GM12878 (cell line): ENCODE results near the gene MEIS2. TPM values are rescaled to one million over a fixed set of nuclear protein-coding genes. Genes with fewer than 3 reads are reported as not detected.

Source experiments
- ATAC-seq: fragments of 200-7000 bp; cut with Tn5 transposase; 3 replicates; pipeline ENCODE4 v1.9.1; 2020; ENCODE audit warnings: mild to moderate bottlenecking, moderate library complexity
- BruUV-seq: library from RNA; stranded (reverse); fragments of 400-500 nt; replicated peaks from 2 replicates; lab custom pipeline; 2021; lab: Mats Ljungman, UMichigan
- CTCF ChIA-PET: fragments of 300-600 bp; sonication (Branson Sonifier 250); formaldehyde crosslinking; extraction: SDS; loops from one replicate; lab custom pipeline; 2021; ENCODE audit warnings: inconsistent platforms; lab: Yijun Ruan, JAX
- POLR2A ChIA-PET: fragments of 350-600 bp; formaldehyde crosslinking; extraction: SDS; loops from one replicate; lab custom pipeline; 2021; ENCODE audit warnings: inconsistent platforms; lab: Charles Lee
- RAD21 ChIA-PET: fragments of 300-600 bp; sonication (Branson Sonifier 250); formaldehyde crosslinking; loops from one replicate; lab custom pipeline; 2023; ENCODE audit warnings: antibody characterized with exemption; ENCODE audit not compliant: unreplicated experiment; lab: Charles Lee
- SMC1A ChIA-PET: fragments of 300-600 bp; sonication (Branson Sonifier 250); formaldehyde crosslinking; loops from one replicate; lab custom pipeline; 2023; ENCODE audit not compliant: unreplicated experiment, uncharacterized antibody; lab: Charles Lee
- DNase-seq: peaks from one replicate; pipeline ENCODE4 v3.0.0-alpha.2; 2011; ENCODE audit warnings: low read depth, low spot score
- FAIRE-seq: peaks from 3 replicates; lab custom pipeline; 2011; peaks lifted over from hg19 to GRCh38; lab: Jason Lieb, UNC
- H2AFZ ChIP-seq: 2 replicates; pipeline ENCODE4 v1.6.0; 2011; ENCODE audit warnings: low read depth, low read length, control low read depth; ENCODE audit not compliant: control insufficient read depth
- H3K27ac ChIP-seq: 2 replicates; pipeline ENCODE4 v1.5.1; 2011; ENCODE audit warnings: control low read depth; ENCODE audit not compliant: control insufficient read depth, insufficient read depth
- H3K27me3 ChIP-seq, 2 experiments: replicated peaks in 1 of 2; 2 replicates each; pipeline versions ENCODE4 v1.6.0 to v1.6.1; 2011; ENCODE audit warnings: low read length in 1 of 2; ENCODE audit not compliant: control insufficient read depth in 2 of 2, insufficient read depth in 2 of 2
- H3K36me3 ChIP-seq, 2 experiments: 2 replicates each; pipeline ENCODE4 v1.5.1; 2011; ENCODE audit warnings: low read length in 1 of 2; ENCODE audit not compliant: control insufficient read depth in 2 of 2, insufficient read depth in 2 of 2
- H3K4me1 ChIP-seq: 2 replicates; pipeline ENCODE4 v1.6.1; 2011; ENCODE audit warnings: mild to moderate bottlenecking, low read length, moderate library complexity, mixed read lengths; ENCODE audit not compliant: control insufficient read depth, insufficient read depth
- H3K4me2 ChIP-seq: 2 replicates; pipeline ENCODE4 v1.6.0; 2011; ENCODE audit warnings: control low read depth; ENCODE audit not compliant: control insufficient read depth, insufficient read depth
- H3K4me3 ChIP-seq: fragments of 200-600 bp; sonication (generic); 2 replicates; pipeline ENCODE4 v1.5.1; 2016
- H3K79me2 ChIP-seq: 2 replicates; pipeline ENCODE4 v1.6.0; 2011; ENCODE audit warnings: low read length; ENCODE audit not compliant: control insufficient read depth, insufficient read depth
- H3K9ac ChIP-seq: 2 replicates; pipeline ENCODE4 v1.8.0; 2011; ENCODE audit warnings: low read length, control low read depth, mixed read lengths; ENCODE audit not compliant: control insufficient read depth, insufficient read depth
- H3K9me3 ChIP-seq: replicated peaks from 3 replicates; pipeline ENCODE4 v1.5.1; 2011; ENCODE audit warnings: mild to moderate bottlenecking, low read length; ENCODE audit not compliant: control insufficient read depth, insufficient read depth
- H4K20me1 ChIP-seq: 2 replicates; pipeline ENCODE4 v1.6.0; 2011; ENCODE audit not compliant: control insufficient read depth, insufficient read depth
- MEF2B ChIP-seq: fragments of 450-650 bp; IDR thresholded peaks from 2 replicates; pipeline ENCODE4 v1.6.1; 2018; ENCODE audit warnings: mild to moderate bottlenecking, moderate library complexity; ENCODE audit not compliant: partially characterized antibody, poor library complexity, severe bottlenecking
- MLLT1 ChIP-seq: fragments of 450-650 bp; IDR thresholded peaks from 2 replicates; pipeline ENCODE4 v1.6.1; 2016; ENCODE audit warnings: mild to moderate bottlenecking
- SKIL ChIP-seq: fragments of 450-650 bp; IDR thresholded peaks from 2 replicates; pipeline ENCODE4 v1.6.1; 2017; ENCODE audit warnings: mild to moderate bottlenecking, low read depth, inconsistent platforms; ENCODE audit not compliant: poor library complexity, severe bottlenecking
- WGBS: methylation state at CpG from one replicate; pipeline ENCODE4 v1.1.6; 2016; ENCODE audit warnings: low lambda C conversion rate; ENCODE audit not compliant: insufficient replicate concordance, insufficient coverage; ENCODE audit errors: missing lambda C conversion rate; 5-methylcytosine and 5-hydroxymethylcytosine counted together
- in situ Hi-C: fragments of 300-500 bp; cut with MboI; formaldehyde crosslinking; loops from 9 replicates; pipeline ENCODE4 v1.14.3; 2018; ENCODE audit warnings: mixed read lengths
- intact Hi-C: fragments of 100-400 bp; cut with micrococcal nuclease; formaldehyde crosslinking; loops from one replicate; pipeline ENCODE4 v1.14.2; 2022; ENCODE audit not compliant: unreplicated experiment
- polyA plus RNA-seq, 11 experiments: library from polyadenylated mRNA; depleted of rRNA in 4 of 11; unstranded in 6 of 11; stranded (reverse) in 5 of 11; fragments of >200 nt; fragmentation: Nextera tagmentation in 4 of 11; fragmentation: Illumina TruSeq in 1 of 11; extraction: Ambion mirVana in 4 of 11; extraction: Trizol in 1 of 11; gene quantifications; 1 replicate in 1 of 11; 2 replicates in 10 of 11; pipeline versions ENCODE4 v1.2.1 to v1.2.3, GENCODE V29; 2011 to 2016; ENCODE audit warnings: inconsistent platforms in 2 of 11, missing spikeins in 2 of 11, low read depth in 1 of 11
- total RNA-seq, 4 experiments: library from RNA; depleted of rRNA in 3 of 4; stranded (reverse); fragments of >200 nt in 3 of 4; fragmentation: Illumina TruSeq in 1 of 4; extraction: Trizol in 1 of 4; gene quantifications; 2 replicates each; pipeline versions ENCODE4 v1.2.1 to v1.2.3, GENCODE V29; 2013 to 2021

Gene MEIS2
- total and polyA plus RNA-seq, 10 of the 15 experiments (the other 5 are each of a cell fraction or from before 2014, with no cell fraction given) = 9.2 to 54.0 (median 20.4) TPM

GRCh38 chr15:37093480-37094332 is 6.6 kb downstream of the MEIS2 start:
- CTCF ChIA-PET = interaction anchor here (1.1 to 2.4 kb wide), 8 partner anchors 8 to 210 kb away, joined by 3 to 11 read pairs (median 3); no protein-coding TSS in a partner anchor
- no TSS peak for BruUV-seq

More at GRCh38 chr15:37093480-37094332, 6.6 kb downstream of the MEIS2 start:
- Histone ChIP-seq H3K4me1 (peaks cover 13% of the 10 kb centered on the region), H3K27me3 (no peaks in the 10 kb centered on the region; a peak in 1 of 4 replicates), H3K4me2 (peak overlapping the region; percentile 1), H3K27ac (no peak overlapping the region), H2AFZ (no peak overlapping the region), H3K9me3 (no peaks in the 10 kb centered on the region), H3K79me2 (peaks cover 19% of the 10 kb centered on the region), H3K36me3 (peaks cover 0 to 2% of the 10 kb centered on the region in 2 experiments; a peak in 1 of 4 replicates), H3K9ac (no peak overlapping the region), H3K4me3 (no peak overlapping the region), H4K20me1 (no peaks in the 10 kb centered on the region)
- ChIA-PET SMC1A (interaction anchor here (0.8 to 4.0 kb wide), 20 partner anchors 10 to 201 kb away, joined by 3 to 31 read pairs (median 4); no protein-coding TSS in a partner anchor), RAD21 (interaction anchor here (1.0 to 1.5 kb wide), 5 partner anchors 11 to 593 kb away, joined by 3 to 7 read pairs (median 4); no protein-coding TSS in a partner anchor), POLR2A (interaction anchor here (1.4 kb wide), 1 partner anchor 128 kb away, joined by 3 read pairs; no protein-coding TSS in a partner anchor)
- no peak for DNase-seq
- no peak for TF ChIP-seq SKIL
- peak; percentile 27 for TF ChIP-seq MEF2B
- peak; percentile 93 for TF ChIP-seq MLLT1
- 73% methylated on average over 11 of the region's 11 CpGs for whole genome bisulfite sequencing
- FAIRE-seq = no peak
- ATAC-seq = peak; percentile 30; the same call in 2 of the 3 replicates
- in situ Hi-C loops (loop anchor here (10.0 kb wide), 1 partner anchor 1569 kb away; no protein-coding TSS in a partner anchor), intact Hi-C loops (no loop called here)
